SU-DHL-6 (cell line): ENCODE results near the gene THAP10.

ENCODE experiments used
- H2AFZ ChIP-seq: fragments of 200-600 bp; sonication (generic); 2 replicates; pipeline ENCODE4 v1.6.1; 2014; ENCODE audit warnings: low read depth, mild to moderate bottlenecking, moderate library complexity, mixed read lengths, antibody characterized with exemption, low read length; ENCODE audit not compliant: severe bottlenecking
- H3F3A ChIP-seq: fragments of 200-600 bp; shearing (Covaris generic); 2 replicates; pipeline ENCODE4 v1.6.0; 2016; ENCODE audit warnings: antibody characterized with exemption, mild to moderate bottlenecking; ENCODE audit not compliant: insufficient read depth
- H3K27ac ChIP-seq: fragments of 200-600 bp; sonication (generic); 2 replicates; pipeline ENCODE4 v1.5.1; 2016; ENCODE audit warnings: low read depth, mild to moderate bottlenecking, low read length, moderate library complexity, mixed read lengths
- H3K27me3 ChIP-seq: fragments of 200-600 bp; sonication (generic), shearing (Covaris generic); 2 replicates; pipeline ENCODE4 v1.6.0; 2014; ENCODE audit warnings: mild to moderate bottlenecking, low read length
- H3K36me3 ChIP-seq: fragments of 200-600 bp; sonication (generic); 2 replicates; pipeline ENCODE4 v1.6.1; 2014; ENCODE audit warnings: mild to moderate bottlenecking, low read length, mixed read lengths
- H3K4me2 ChIP-seq: fragments of 300-600, 200-600 bp; shearing (Covaris generic), sonication (generic); 2 replicates; pipeline ENCODE4 v1.6.0; 2014; ENCODE audit warnings: low read length, low read depth, mild to moderate bottlenecking; ENCODE audit not compliant: poor library complexity, severe bottlenecking
- H3K4me3 ChIP-seq: fragments of 200-600 bp; sonication (generic); 2 replicates; pipeline ENCODE4 v1.5.1; 2014; ENCODE audit warnings: antibody characterized with exemption, low read length, mild to moderate bottlenecking, mixed read lengths; ENCODE audit not compliant: insufficient read depth, poor library complexity, severe bottlenecking
- H3K79me2 ChIP-seq: fragments of 200-600 bp; sonication (generic); 2 replicates; pipeline ENCODE4 v1.6.1; 2014; ENCODE audit warnings: mild to moderate bottlenecking, low read length, moderate library complexity; ENCODE audit not compliant: insufficient read depth
- H3K9ac ChIP-seq: fragments of 200-600 bp; sonication (generic); 2 replicates; pipeline ENCODE4 v1.7.0; 2014; ENCODE audit warnings: mild to moderate bottlenecking, low read length
- H3K9me2 ChIP-seq: fragments of 200-600 bp; sonication (generic); replicated peaks from 2 replicates; pipeline ENCODE4 v1.6.1; 2014; ENCODE audit warnings: low read length; ENCODE audit not compliant: insufficient read depth
- H3K9me3 ChIP-seq: fragments of 200-600 bp; sonication (generic); 2 replicates; pipeline ENCODE4 v1.6.1; 2014; ENCODE audit warnings: low read length, mixed read lengths; ENCODE audit not compliant: insufficient read depth
- H4K20me1 ChIP-seq: fragments of 200-600 bp; sonication (generic); 2 replicates; pipeline ENCODE4 v1.6.1; 2014; ENCODE audit warnings: low read depth, mild to moderate bottlenecking, antibody characterized with exemption, low read length, moderate library complexity, mixed read lengths
- CTCF ChIP-seq: fragments of 200-600 bp; sonication (generic); IDR thresholded peaks from one replicate; pipeline ENCODE4 v1.5.1; 2017; ENCODE audit warnings: antibody characterized with exemption, mild to moderate bottlenecking, low read length, moderate library complexity; ENCODE audit not compliant: insufficient read depth, poor library complexity, severe bottlenecking
- EZH2phosphoT487 ChIP-seq: fragments of 200-600 bp; sonication (generic), shearing (Covaris generic); conservative IDR thresholded peaks from 2 replicates; pipeline ENCODE4 v1.6.1; 2018; ENCODE audit warnings: mild to moderate bottlenecking, antibody characterized with exemption, low read length, moderate library complexity, mixed read lengths

THAP10 gene

GRCh38 chr15:70857562-70858285 lies 34.5 kb downstream of the THAP10 start:
- Histone ChIP-seq H3K9me2 (no peaks in the 10 kb centered on the region), H3K79me2 (no peaks in the 10 kb centered on the region), H3K27me3 (no peaks in the 10 kb centered on the region), H4K20me1 (no peaks in the 10 kb centered on the region), H3K4me3 (no peak overlapping the region), H3K27ac (no peak overlapping the region), H3K4me2 (no peak overlapping the region), H3K9me3 (no peaks in the 10 kb centered on the region), H3K36me3 (no peaks in the 10 kb centered on the region), H3F3A (no peaks in the 10 kb centered on the region), H3K9ac (no peak overlapping the region), H2AFZ (no peak overlapping the region)
- no peak for TF ChIP-seq CTCF
- TF ChIP-seq EZH2phosphoT487: no peak

GRCh38 chr15:70856884-70857561 lies 35.2 kb downstream of the THAP10 start:
- H3K36me3 ChIP-seq: no peaks in the 10 kb centered on the region
- H3K9ac ChIP-seq: no peak overlapping the region
- no peaks in the 10 kb centered on the region for H3F3A ChIP-seq
- H3K27me3 ChIP-seq: no peaks in the 10 kb centered on the region
- H3K4me3 ChIP-seq: no peak overlapping the region
- no peaks in the 10 kb centered on the region for H3K79me2 ChIP-seq
- H3K27ac ChIP-seq: no peak overlapping the region
- no peaks in the 10 kb centered on the region for H3K9me3 ChIP-seq
- H3K9me2 ChIP-seq: no peaks in the 10 kb centered on the region
- H3K4me2 ChIP-seq: no peak overlapping the region
- no peak overlapping the region for H2AFZ ChIP-seq
- TF ChIP-seq CTCF: no peak
- TF ChIP-seq EZH2phosphoT487: no peak
- no peaks in the 10 kb centered on the region for H4K20me1 ChIP-seq

GRCh38 chr15:70856177-70856883 lies 35.9 kb downstream of the THAP10 start:
- Histone ChIP-seq H3K27me3 (no peaks in the 10 kb centered on the region), H3F3A (no peaks in the 10 kb centered on the region), H3K9ac (no peak overlapping the region), H3K4me2 (no peak overlapping the region), H4K20me1 (no peaks in the 10 kb centered on the region), H2AFZ (no peak overlapping the region), H3K79me2 (no peaks in the 10 kb centered on the region), H3K9me2 (no peaks in the 10 kb centered on the region), H3K27ac (no peak overlapping the region), H3K9me3 (no peaks in the 10 kb centered on the region), H3K36me3 (no peaks in the 10 kb centered on the region), H3K4me3 (no peak overlapping the region)
- TF ChIP-seq CTCF: no peak
- no peak for TF ChIP-seq EZH2phosphoT487
